ENCODE results near the gene GVQW3.

DNA sequence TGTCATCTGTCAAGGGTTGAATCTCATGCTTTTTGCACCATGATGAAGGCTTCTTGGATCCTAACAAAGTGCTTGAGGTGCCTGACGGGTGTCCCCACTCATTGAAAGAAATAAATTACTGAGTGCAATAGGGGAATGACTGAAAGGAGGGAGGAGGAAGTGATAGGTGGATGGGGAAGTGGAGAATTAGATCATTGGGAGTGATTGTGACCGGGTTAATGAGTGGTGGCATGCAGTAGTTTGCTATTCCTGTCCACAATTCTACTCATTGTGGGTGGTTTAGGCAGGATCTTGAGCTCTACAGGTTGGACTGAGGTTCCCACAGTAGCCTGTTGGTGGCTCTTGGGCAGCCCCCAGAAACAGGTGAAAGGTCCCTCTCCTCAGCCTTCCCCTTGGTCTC lies 44.5 kb upstream of the GVQW3 start:
- no peak for TF ChIP-seq GATA3 (IDR thresholded peaks at IDR 0.05; ENCODE audit: low read depth, low read length)
- TF ChIP-seq GATA2 (IDR thresholded peaks at IDR 0.05; ENCODE audit: low read depth, low read length) = no peak

All from SH-SY5Y (cell line).